Measurements from ENCODE around the gene CACNA1B.

The CACNA1B gene

DNA sequence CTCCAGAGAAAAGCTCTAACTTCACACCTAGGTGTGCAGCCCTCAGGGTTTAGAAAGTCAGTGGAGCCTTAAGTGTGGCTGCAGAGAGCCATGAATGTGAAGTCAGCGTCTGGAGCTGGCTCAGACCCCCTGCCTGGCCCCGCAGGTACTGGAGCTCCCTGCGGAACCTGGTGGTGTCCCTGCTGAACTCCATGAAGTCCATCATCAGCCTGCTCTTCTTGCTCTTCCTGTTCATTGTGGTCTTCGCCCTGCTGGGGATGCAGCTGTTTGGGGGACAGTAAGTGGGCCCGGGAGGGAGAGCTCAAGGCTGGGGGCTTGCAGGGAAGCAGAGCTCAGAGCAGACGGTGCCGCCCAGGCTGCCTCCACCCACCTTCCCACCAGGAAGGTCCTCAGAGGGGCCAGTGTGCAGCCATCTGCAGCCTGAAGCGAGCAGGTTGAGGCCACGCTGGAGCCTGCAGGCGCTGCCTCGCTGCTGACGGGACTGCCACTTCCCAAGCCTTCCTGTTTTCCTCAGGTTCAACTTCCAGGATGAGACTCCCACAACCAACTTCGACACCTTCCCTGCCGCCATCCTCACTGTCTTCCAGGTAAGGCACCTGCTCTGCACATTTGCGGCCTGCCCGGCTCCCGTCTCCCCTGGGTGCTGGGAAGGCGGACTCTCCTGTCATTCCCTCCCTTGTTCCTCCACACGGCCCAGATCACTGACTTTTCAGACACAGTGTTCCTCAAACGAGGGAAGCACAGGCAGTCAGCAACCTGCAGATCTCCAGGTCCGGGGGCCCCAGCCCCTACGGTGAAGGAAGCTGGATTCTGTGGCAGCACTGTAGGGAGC is 108.9 kb downstream of the CACNA1B start:
- DNase-seq (ENCODE audit: low spot score), result no peak

GRCh38 chr9:137987244-137988030 is 109.9 kb downstream of the CACNA1B start:
- DNase-seq (ENCODE audit: low spot score), result no peak

DNA sequence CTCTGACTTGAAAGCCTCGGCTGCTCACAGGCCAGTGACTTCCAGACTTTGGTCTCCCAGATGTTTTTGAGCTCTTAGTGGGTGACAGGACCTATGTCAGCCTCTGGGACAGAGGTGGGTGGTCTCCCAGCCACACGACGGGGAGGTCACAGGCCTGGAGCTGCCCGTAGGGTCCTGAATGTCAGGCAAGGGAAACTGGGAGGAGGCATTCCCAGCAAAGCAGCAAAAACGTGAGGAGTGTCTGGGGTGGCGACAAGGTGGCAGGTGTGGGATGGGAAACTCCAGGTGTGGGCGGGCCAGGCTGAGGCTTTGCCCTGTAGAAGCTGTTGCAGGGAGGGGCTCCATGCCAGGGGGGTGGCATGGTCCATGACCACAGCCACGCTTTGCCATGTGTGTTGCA is 110.5 kb downstream of the CACNA1B start:
- DNase-seq (ENCODE audit: low spot score), result no peak

DNA sequence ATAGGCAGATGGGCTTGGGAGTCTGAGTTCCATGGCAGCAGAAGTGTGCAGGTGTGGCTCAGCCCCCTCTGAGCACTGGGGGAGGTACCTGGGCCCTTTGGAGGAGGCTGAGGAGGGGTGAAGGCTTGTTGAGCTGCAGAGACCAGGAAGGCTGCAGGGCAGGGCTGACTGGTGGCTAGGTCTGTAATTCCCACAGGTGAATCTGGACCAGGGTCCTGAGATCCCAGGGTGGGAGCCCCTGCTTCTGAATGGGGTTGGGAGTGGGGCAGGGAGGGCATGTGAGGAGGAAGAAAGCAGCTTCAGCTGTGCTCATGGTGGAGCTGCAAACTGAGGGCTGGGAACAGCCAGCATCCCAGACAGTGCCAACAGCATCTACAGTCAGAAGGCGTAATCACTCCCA is 111.1 kb downstream of the CACNA1B start:
- no peak for DNase-seq (ENCODE audit: low spot score)

- DNase-seq (ENCODE audit: low spot score), result no peak
These were observed 111.6 kb downstream of the CACNA1B start for GRCh38 chr9:137989156-137989555.

DNA sequence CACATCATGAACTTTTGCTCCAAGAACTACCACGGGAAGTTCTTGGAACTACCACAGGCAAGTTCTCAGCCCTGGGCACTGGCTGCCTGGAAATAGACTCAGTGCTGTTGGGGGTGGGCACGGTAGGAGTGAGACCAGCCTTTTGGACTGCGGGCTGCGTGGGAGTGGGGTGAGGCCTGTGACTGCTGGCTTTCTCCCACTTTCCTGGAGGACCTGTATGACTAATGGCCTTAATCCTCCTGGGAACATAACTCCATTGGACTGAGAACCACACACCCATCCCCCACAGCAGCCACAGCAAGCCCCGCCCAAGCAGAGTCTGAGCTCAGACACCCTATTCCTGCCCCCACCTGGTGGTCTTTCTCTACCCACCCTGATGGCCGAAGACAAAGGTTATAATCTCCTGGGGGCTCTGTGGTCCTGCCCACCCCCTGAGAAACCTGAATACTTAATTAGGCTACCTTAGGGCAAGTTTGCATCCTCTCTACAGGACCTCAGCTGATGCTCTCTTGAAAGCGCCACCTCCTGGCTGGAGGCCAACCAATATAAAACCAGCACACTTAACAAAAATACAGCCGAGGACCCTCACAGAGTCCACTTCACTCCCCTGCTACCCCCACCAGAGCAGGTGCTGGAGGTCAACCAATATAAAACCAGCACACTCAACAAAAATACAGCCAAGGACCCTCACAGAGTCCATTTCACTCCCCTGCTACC is 112.6 kb downstream of the CACNA1B start:
- no peak for DNase-seq (ENCODE audit: low spot score)

DNA sequence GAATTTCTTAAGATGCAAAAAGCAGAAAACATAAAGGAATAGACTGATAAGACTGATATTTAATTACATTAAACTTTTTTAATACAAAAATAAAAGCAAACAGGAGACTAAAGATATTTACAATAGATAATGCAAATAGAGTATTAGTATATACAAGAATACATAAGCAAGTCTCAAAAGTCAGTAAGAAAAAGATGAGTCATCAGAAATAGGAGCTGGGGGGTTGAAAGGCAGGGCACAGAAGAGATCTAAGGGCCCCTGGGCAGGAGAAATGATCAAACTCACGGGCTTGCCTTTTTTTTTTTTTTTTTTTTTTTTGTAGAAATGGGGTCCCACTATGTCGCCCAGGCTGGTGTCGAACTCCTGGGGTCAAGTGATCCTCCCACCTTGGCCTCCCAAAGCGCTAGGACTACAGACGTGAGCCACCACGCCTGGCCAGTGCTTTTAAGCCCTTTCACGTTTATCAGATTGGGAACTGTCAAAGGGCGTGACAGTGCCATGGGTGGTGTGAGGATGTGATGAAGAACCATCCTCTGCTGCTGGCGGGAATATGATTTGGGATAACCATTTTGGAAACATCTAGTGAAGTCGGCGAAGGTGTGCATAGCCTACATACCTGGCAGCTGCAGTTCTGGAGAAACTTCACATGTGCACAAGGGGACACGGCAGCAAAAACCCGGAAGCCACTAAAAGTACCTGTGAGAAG is 126.1 kb downstream of the CACNA1B start:
- DNase-seq (ENCODE audit: low spot score), result no peak

GRCh38 chr9:138006576-138007233 is 129.1 kb downstream of the CACNA1B start:
- no peak for DNase-seq (ENCODE audit: low spot score)

GRCh38 chr9:138007566-138007917 is 130.0 kb downstream of the CACNA1B start:
- no peak for DNase-seq (ENCODE audit: low spot score)

DNA sequence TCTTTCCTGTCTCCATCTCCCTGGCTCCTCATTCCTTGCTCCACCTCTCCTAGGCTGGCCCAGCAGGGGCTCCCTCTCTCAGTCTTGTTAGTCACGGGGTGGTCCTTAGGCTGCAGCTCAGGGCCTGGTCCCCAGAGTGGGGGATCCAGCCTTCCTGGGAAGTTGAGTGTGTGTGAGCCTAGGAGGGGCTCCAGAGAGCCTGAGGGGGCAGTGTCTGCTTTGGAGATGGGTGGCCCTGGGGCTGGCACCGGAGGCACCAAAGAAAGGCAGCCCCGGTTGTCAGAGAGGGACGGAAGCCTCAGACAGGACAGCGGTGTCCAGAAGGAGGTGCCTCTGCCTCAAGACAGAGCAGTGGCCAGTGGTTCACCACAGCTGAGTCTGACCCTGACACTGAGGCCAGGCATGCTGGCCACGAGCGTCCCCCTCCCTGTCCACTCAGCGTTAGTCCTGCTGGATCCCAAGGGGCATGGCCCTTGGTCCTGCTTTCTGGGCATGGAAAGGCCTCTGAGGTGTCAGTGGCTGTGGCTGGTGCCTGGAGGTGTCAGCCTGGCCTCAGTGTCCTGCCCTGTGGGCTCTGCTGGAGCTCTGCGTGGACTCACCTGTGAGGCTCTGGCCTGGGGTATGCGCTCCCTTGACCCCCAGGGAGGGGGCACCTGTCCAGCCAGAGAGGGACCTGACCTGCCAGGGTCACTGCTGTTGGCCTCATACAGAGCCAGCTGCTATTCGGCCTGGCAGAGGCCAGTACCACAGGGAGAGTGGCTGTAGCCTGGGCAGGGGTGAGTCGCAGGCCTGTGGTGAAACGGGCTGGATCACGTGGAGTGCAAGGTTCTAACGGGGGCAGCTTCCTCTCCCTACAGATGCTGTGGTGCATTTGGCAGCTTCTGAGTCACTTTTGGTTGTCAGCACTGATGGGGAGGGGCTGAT is 130.6 kb downstream of the CACNA1B start:
- no peak for DNase-seq (ENCODE audit: low spot score)

- DNase-seq (ENCODE audit: low spot score), result no peak
These were observed 131.6 kb downstream of the CACNA1B start for GRCh38 chr9:138009016-138009802.

- no peak for DNase-seq (ENCODE audit: low spot score)
These were observed 132.5 kb downstream of the CACNA1B start for GRCh38 chr9:138009803-138010690.

GRCh38 chr9:138010861-138011260 is 133.3 kb downstream of the CACNA1B start:
- DNase-seq (ENCODE audit: low spot score), result no peak

- DNase-seq (ENCODE audit: low spot score), result no peak
These were observed 134.4 kb downstream of the CACNA1B start for GRCh38 chr9:138011951-138012500.

- no peak for DNase-seq (ENCODE audit: low spot score)
These were observed 135.7 kb downstream of the CACNA1B start for GRCh38 chr9:138013273-138013672.

DNA sequence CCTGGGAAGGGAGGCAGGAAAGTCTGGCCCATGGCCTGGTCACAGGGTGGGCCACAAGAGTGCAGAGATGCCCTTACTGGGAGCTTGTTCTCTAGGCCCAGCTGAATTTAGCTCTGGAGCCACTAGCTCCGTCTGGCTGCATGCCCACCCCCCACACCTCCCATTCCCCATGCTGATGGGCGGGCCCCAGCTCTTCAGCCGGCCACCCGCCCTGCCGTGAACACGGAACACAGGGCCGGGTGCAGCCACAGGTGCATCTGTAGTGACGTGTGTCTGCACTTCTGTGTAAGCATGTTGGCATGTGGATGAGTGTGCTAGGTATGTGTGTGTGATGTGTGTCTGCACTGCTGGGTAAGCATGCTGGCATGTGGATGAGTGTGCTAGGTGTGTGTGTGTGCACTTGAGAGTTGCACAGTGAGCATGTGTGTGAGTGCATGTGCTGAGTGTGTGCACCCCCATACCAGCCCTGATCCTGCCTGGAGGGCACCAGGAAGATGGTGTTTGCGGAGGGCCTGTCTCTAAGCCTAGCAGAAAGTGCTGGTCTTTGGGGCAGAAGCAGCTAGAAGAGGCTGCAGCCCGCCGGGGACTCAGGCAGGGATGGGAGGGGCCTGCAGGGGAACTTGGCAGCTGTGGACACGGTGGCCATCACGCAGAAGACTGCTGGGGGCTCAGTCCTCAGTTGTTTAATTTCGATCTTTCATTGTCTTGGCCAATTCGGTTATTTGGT is 136.4 kb downstream of the CACNA1B start:
- no peak for DNase-seq (ENCODE audit: low spot score)

DNA sequence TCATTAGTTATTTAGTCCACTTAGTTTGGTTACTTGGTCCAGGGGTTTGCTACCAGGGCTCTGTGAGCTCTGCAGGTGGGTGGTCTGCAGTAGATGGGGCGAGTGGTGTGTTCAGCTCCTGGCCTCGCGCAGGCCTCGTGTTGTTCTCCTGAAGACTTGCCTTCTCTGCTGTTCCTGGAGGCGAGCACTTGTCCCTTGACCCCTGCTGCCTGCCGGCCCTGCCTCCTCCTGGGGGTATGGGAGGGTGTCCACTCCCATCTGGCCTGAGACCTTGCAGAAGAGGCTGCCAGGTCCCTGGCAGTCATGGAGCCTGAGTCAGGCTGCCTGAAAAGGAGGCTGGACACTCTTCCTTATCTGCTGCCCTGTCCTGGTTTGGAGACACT is 137.0 kb downstream of the CACNA1B start:
- DNase-seq (ENCODE audit: low spot score), result no peak

Measured in hematopoietic multipotent progenitor cell treated with erythropoietin and hydrocortisone succinate and interleukin-3 and kit ligand, for 15 days (in vitro differentiated cells).